ENCODE data around the gene PRKCA.
"Not testable (repeated sequence)": the region's sequence is repeated elsewhere in the genome, so short reads cannot be mapped to it uniquely, and the experiment has no call there.

The PRKCA gene

GRCh38 chr17:66309793-66310192 is 7.4 kb downstream of the PRKCA start:
- Histone ChIP-seq H3K9ac (ENCODE audit: low read depth, low read length) (no peak overlapping the region), H3K27me3 (ENCODE audit: control insufficient read depth, insufficient read depth, low read length) (no peaks in the 10 kb centered on the region), H3K9me3 (replicated peaks; ENCODE audit: low read length) (no peaks in the 10 kb centered on the region), H3K4me2 (ENCODE audit: low read length) (no peak overlapping the region), H3K4me3 (ENCODE audit: low read length) (no peak overlapping the region), H3K36me3 (ENCODE audit: insufficient read depth, low read length) (peaks cover 26% of the 10 kb centered on the region), H3K4me1 (ENCODE audit: control insufficient read depth, insufficient read depth, low read length) (peaks cover 40% of the 10 kb centered on the region)

- H3K4me3 ChIP-seq (ENCODE audit: low read length), result no peak overlapping the region
- no peak overlapping the region for H3K9ac ChIP-seq (ENCODE audit: low read depth, low read length)
- no peaks in the 10 kb centered on the region for H3K27me3 ChIP-seq (ENCODE audit: control insufficient read depth, insufficient read depth, low read length)
- no peak overlapping the region for H3K4me2 ChIP-seq (ENCODE audit: low read length)
- peaks cover 26% of the 10 kb centered on the region for H3K36me3 ChIP-seq (ENCODE audit: insufficient read depth, low read length)
- peaks cover 31% of the 10 kb centered on the region for H3K4me1 ChIP-seq (ENCODE audit: control insufficient read depth, insufficient read depth, low read length)
- H3K9me3 ChIP-seq (replicated peaks; ENCODE audit: low read length), result no peaks in the 10 kb centered on the region
Measured at GRCh38 chr17:66310528-66311148, 8.2 kb downstream of the PRKCA start.

GRCh38 chr17:66312912-66313311 is 10.5 kb downstream of the PRKCA start:
- Histone ChIP-seq H3K4me3 (ENCODE audit: low read length) (no peak overlapping the region), H3K4me1 (ENCODE audit: control insufficient read depth, insufficient read depth, low read length) (peaks cover 29% of the 10 kb centered on the region), H3K9me3 (replicated peaks; ENCODE audit: low read length) (no peaks in the 10 kb centered on the region), H3K36me3 (ENCODE audit: insufficient read depth, low read length) (peaks cover 24% of the 10 kb centered on the region), H3K4me2 (ENCODE audit: low read length) (no peak overlapping the region), H3K27me3 (ENCODE audit: control insufficient read depth, insufficient read depth, low read length) (no peaks in the 10 kb centered on the region), H3K9ac (ENCODE audit: low read depth, low read length) (peak overlapping the region; percentile 23)

DNA sequence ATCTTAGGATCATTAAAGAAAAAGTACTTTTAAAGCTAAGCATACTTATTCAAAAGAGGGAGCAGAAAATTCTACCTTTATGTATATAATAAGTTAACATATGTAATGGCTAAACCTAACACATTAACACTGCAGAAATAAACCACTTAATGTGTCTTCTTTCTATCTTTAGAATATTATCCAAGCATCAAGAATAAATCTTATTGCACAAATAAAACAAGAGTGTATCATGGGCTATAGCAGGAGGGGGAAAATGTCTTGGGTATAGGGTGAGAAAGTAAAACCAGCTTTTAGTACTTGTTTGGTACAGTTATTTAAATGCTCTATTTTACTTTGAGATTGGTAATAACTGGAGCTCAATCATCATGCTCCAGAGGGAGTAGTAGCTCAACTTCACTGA is 10.9 kb downstream of the PRKCA start:
- H3K9me3 ChIP-seq (replicated peaks; ENCODE audit: low read length), result no peaks in the 10 kb centered on the region
- H3K4me3 ChIP-seq (ENCODE audit: low read length), result no peak overlapping the region
- H3K9ac ChIP-seq (ENCODE audit: low read depth, low read length), result peak overlapping the region; percentile 23
- H3K4me1 ChIP-seq (ENCODE audit: control insufficient read depth, insufficient read depth, low read length), result peaks cover 33% of the 10 kb centered on the region
- peaks cover 20% of the 10 kb centered on the region for H3K36me3 ChIP-seq (ENCODE audit: insufficient read depth, low read length)
- no peaks in the 10 kb centered on the region for H3K27me3 ChIP-seq (ENCODE audit: control insufficient read depth, insufficient read depth, low read length)
- H3K4me2 ChIP-seq (ENCODE audit: low read length), result peak overlapping the region; percentile 24

- Histone ChIP-seq H3K4me2 (ENCODE audit: low read length) (no peak overlapping the region), H3K36me3 (ENCODE audit: insufficient read depth, low read length) (peaks cover 15% of the 10 kb centered on the region), H3K4me3 (ENCODE audit: low read length) (no peak overlapping the region), H3K9me3 (replicated peaks; ENCODE audit: low read length) (no peaks in the 10 kb centered on the region), H3K9ac (ENCODE audit: low read depth, low read length) (no peak overlapping the region), H3K4me1 (ENCODE audit: control insufficient read depth, insufficient read depth, low read length) (peaks cover 33% of the 10 kb centered on the region), H3K27me3 (ENCODE audit: control insufficient read depth, insufficient read depth, low read length) (no peaks in the 10 kb centered on the region)
Measured at GRCh38 chr17:66313995-66314659, 11.7 kb downstream of the PRKCA start.

GRCh38 chr17:66317629-66318028 is 15.2 kb downstream of the PRKCA start:
- H3K9me3 ChIP-seq (replicated peaks; ENCODE audit: low read length), result peaks cover 4% of the 10 kb centered on the region
- H3K9ac ChIP-seq (ENCODE audit: low read depth, low read length), result peak overlapping the region; percentile 33
- H3K4me3 ChIP-seq (ENCODE audit: low read length), result peak overlapping the region; percentile 2
- H3K4me2 ChIP-seq (ENCODE audit: low read length), result peak overlapping the region; percentile 46
- peaks cover 25% of the 10 kb centered on the region for H3K4me1 ChIP-seq (ENCODE audit: control insufficient read depth, insufficient read depth, low read length)
- H3K27me3 ChIP-seq (ENCODE audit: control insufficient read depth, insufficient read depth, low read length), result no peaks in the 10 kb centered on the region
- peaks cover 8% of the 10 kb centered on the region for H3K36me3 ChIP-seq (ENCODE audit: insufficient read depth, low read length)

DNA sequence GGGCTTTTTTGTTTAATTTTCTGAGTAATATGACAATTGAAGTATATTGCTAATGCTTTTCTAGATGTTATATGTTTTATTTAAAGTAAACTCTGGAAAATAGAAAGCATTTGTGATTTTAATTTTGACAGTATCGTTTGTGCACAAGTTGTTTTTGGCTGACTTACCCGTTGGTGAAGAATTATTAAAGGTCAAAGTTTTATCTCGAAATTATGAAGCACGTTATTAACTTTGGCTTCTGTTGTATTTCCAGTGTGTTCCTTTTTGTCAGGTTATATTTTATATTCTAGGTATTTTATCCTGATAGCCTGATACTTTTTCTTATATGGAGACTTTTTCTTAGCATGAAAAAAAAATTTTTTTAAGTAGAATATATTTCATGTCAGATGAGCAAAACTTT is 16.8 kb downstream of the PRKCA start:
- Histone ChIP-seq H3K4me3 (ENCODE audit: low read length) (no peak overlapping the region), H3K4me2 (ENCODE audit: low read length) (no peak overlapping the region), H3K9ac (ENCODE audit: low read depth, low read length) (no peak overlapping the region), H3K9me3 (replicated peaks; ENCODE audit: low read length) (peaks cover 4% of the 10 kb centered on the region), H3K27me3 (ENCODE audit: control insufficient read depth, insufficient read depth, low read length) (no peaks in the 10 kb centered on the region), H3K4me1 (ENCODE audit: control insufficient read depth, insufficient read depth, low read length) (peaks cover 14% of the 10 kb centered on the region), H3K36me3 (ENCODE audit: insufficient read depth, low read length) (peaks cover 8% of the 10 kb centered on the region)

DNA sequence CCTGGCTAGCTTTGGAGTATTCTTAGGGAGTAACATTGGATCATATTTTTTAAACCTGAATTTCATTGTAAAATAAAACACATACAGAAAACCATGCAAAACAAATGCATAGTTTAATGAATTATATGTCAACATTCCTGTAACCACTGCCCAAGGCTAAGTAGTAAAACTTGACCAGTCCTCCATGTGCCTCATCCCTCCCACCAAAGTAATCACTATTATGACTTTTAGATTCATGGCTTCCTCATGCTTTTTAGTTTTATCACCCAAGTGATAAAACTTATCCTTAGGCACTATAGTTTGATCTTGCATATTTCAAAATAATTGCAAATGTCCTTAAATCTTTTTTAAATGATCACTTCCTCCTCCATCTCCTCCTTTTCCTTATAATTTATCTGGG is 20.4 kb downstream of the PRKCA start:
- Histone ChIP-seq H3K27me3 (ENCODE audit: control insufficient read depth, insufficient read depth, low read length) (no peaks in the 10 kb centered on the region), H3K9me3 (replicated peaks; ENCODE audit: low read length) (peaks cover 4% of the 10 kb centered on the region), H3K4me1 (ENCODE audit: control insufficient read depth, insufficient read depth, low read length) (peaks cover 7% of the 10 kb centered on the region), H3K4me2 (ENCODE audit: low read length) (no peak overlapping the region), H3K9ac (ENCODE audit: low read depth, low read length) (no peak overlapping the region), H3K4me3 (ENCODE audit: low read length) (no peak overlapping the region), H3K36me3 (ENCODE audit: insufficient read depth, low read length) (peaks cover 8% of the 10 kb centered on the region)

DNA sequence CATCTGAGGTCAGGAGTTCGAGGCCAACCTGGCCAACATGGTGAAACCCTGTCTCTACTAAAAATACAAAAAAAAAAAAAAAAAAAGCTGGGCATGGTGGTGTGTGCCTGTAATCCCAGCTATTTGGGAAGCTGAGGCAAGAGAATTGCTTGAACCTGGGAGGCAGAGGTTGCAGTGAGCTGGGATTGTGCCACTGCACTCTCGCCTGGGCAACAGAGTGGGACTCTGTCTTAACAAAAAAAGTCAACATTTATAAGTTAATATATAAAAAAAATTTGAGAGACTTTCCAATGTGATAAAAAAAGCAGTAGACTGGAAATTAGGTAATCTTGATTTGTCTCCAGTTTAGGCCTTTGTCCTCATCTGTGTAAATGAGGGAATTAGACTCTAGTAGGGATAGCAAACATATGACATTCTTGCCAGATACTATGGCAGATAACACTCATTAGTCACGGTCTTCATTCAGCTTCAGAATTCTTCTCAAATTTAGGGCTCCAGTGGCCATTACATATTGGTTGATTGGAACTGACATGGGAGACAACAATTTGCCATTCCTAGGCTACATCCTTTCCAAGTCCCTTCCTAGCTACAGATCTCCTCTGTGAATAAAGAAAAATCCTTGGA is 22.1 kb downstream of the PRKCA start:
- H3K9me3 ChIP-seq (replicated peaks; ENCODE audit: low read length); H3K4me1 ChIP-seq (ENCODE audit: control insufficient read depth, insufficient read depth, low read length); H3K4me3 ChIP-seq (ENCODE audit: low read length); H3K9ac ChIP-seq (ENCODE audit: low read depth, low read length); H3K27me3 ChIP-seq (ENCODE audit: control insufficient read depth, insufficient read depth, low read length); H3K4me2 ChIP-seq (ENCODE audit: low read length): not testable (repeated sequence)
- H3K36me3 ChIP-seq (ENCODE audit: insufficient read depth, low read length), result peaks cover 18% of the 10 kb centered on the region

- no peak overlapping the region for H3K4me3 ChIP-seq (ENCODE audit: low read length)
- H3K9me3 ChIP-seq (replicated peaks; ENCODE audit: low read length), result peaks cover 4% of the 10 kb centered on the region
- H3K4me1 ChIP-seq (ENCODE audit: control insufficient read depth, insufficient read depth, low read length), result no peaks in the 10 kb centered on the region
- H3K27me3 ChIP-seq (ENCODE audit: control insufficient read depth, insufficient read depth, low read length), result no peaks in the 10 kb centered on the region
- no peak overlapping the region for H3K9ac ChIP-seq (ENCODE audit: low read depth, low read length)
- H3K4me2 ChIP-seq (ENCODE audit: low read length), result no peak overlapping the region
- H3K36me3 ChIP-seq (ENCODE audit: insufficient read depth, low read length), result peaks cover 15% of the 10 kb centered on the region
Measured at GRCh38 chr17:66326476-66327047, 24.1 kb downstream of the PRKCA start.

DNA sequence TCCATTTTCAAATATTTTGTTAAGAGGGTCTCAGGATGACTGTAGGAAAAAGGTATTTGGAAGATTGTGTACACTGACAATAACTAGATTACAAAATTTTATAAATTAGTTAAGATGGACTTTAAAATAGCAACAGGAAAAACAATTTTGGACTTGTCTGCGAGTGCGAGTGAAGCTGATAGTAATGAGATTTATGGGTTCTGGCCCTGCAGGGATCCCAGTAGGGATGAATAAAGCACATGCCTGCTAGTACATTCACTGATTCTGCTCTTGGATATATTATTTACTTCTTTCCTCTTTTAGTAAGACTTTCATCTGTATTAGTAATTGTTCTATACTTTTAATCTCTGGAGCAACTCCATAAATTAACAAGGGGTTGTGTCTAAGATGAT is 28.2 kb downstream of the PRKCA start:
- Histone ChIP-seq H3K9me3 (replicated peaks; ENCODE audit: low read length) (no peaks in the 10 kb centered on the region), H3K4me2 (ENCODE audit: low read length) (no peak overlapping the region), H3K9ac (ENCODE audit: low read depth, low read length) (no peak overlapping the region), H3K4me3 (ENCODE audit: low read length) (no peak overlapping the region), H3K27me3 (ENCODE audit: control insufficient read depth, insufficient read depth, low read length) (no peaks in the 10 kb centered on the region), H3K36me3 (ENCODE audit: insufficient read depth, low read length) (peaks cover 10% of the 10 kb centered on the region), H3K4me1 (ENCODE audit: control insufficient read depth, insufficient read depth, low read length) (no peaks in the 10 kb centered on the region)
